ENCODE data around the gene TNNC2.

The TNNC2 gene

DNA sequence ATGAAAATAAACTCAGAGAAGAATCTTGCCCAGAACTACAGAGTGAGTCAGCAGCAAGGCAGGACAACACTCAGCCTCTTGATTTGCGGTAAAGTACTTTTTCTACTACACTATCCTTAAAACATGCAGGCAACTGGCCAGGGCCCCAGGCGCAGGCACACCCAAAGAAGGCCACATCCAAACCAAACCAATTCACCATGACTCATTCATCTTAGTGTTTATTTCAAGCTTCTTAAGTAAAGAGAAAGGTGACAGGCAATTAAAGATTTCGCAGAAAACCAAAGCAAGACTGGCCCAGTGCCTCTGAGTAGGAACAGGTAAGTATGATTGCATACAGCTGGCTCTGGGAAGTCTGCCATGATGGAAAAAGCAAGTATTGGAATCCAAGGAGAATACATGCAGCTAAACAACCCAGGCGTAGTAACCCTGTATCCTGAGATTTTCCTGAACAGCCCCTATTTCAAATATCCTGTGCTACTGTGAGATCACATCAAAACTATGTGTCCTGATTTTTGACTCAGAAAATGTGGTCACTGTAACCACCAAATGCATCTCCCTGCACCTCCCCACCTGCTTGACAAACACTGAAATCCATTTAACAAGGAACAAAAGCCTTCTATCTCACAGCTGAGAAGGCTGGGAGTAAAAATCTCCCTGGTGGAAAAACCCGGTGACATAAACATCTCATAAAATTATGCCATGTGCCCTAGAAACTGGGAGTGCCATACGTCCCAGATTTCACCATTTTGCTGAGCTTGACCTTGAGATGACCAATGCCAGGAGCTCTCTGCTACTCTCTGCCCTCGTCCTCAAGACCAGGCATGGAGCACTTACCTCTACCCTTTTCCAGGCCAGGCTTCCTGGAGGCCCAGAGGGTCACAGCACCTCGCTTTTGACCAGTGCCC, 47.8 kb downstream of the TNNC2 start:
- DNase-seq, result no peak

DNA sequence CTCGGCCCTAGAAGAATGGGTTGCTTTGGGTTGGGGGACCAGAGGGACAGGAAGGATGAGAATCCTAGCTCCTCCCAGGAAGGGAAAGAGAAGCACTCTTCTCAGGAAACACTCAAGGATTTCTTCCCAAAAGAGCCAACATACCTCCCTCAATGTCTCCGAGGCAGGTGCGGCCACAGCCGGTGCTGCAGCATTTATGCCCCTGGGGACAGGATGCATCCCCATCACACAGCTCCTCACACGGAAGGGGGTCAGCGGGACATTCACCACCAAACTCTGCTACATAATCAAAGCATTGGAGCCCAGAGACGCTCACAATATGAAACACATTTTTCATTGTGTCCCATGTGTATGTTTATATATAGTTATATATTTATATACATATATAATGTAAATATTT, 50.2 kb downstream of the TNNC2 start:
- DNase-seq, result no peak

DNA sequence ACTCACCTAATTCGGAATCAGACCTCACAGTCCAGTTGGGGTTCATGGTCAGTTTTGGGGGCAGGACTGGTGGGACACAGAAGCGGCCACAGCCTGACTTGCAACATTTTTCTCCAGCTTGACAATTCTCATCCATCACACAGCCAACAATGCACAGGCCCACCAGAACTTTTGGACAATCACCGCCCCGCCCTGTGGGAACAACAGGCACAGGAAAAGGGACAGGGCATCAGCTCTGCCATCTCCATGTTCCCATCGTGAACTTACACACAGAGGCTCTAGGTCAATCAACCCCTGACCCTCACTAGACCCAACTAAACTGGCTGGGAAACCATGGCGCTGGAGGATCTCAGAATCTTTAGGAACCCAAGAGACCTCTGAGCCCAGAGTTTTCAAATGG, 51.7 kb downstream of the TNNC2 start:
- no peak for DNase-seq

DNA sequence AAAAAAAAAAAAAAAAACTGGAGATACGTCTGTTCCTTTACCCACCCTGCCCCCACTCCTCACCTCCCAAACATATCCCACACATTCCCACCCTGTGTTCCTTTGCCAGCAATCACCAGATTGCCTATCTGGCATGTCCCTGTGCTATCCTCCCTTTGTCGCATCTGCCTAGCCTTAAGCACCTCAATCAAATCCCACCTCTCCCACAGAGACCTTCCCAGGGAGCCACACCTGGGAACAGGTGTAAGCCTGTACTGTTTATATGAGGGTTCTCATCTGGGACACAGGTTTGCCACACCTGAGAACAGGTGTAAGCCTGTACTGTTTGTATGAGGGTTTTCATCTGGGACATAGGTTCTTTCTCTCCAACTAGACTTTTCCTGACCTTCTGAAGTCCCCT, 52.2 kb downstream of the TNNC2 start:
- DNase-seq, result no peak
